Measurements from ENCODE around the gene KIF25.

The KIF25 gene

GRCh38 chr6:168039849-168040248 is 42.4 kb downstream of the KIF25 start:
- no peak overlapping the region for H3K4me3 ChIP-seq (ENCODE audit: low read depth, low read length)
- DNase-seq (ENCODE audit: low read depth) = peak; percentile 16
- TF ChIP-seq POLR2A (IDR thresholded peaks at IDR 0.05; ENCODE audit: extremely low read depth, insufficient read length) (no peak), CTCF (IDR thresholded peaks at IDR 0.05; ENCODE audit: low read depth, low read length) (no peak), MYC (IDR thresholded peaks at IDR 0.05; ENCODE audit: low read depth, low read length) (no peak), MAX (IDR thresholded peaks at IDR 0.05; ENCODE audit: low read depth, low read length) (no peak)

GRCh38 chr6:168040856-168041496 is 43.5 kb downstream of the KIF25 start:
- H3K4me3 ChIP-seq (ENCODE audit: low read depth, low read length) = no peak overlapping the region
- no peak for TF ChIP-seq CTCF (IDR thresholded peaks at IDR 0.05; ENCODE audit: low read depth, low read length)
- TF ChIP-seq MAX (IDR thresholded peaks at IDR 0.05; ENCODE audit: low read depth, low read length) = no peak
- TF ChIP-seq MYC (IDR thresholded peaks at IDR 0.05; ENCODE audit: low read depth, low read length) = no peak
- no peak for TF ChIP-seq POLR2A (IDR thresholded peaks at IDR 0.05; ENCODE audit: extremely low read depth, insufficient read length)

GRCh38 chr6:168041928-168042327 is 44.5 kb downstream of the KIF25 start:
- no peak for DNase-seq (ENCODE audit: low read depth)
- H3K4me3 ChIP-seq (ENCODE audit: low read depth, low read length) = no peak overlapping the region
- no peak for TF ChIP-seq CTCF (IDR thresholded peaks at IDR 0.05; ENCODE audit: low read depth, low read length)
- TF ChIP-seq MAX (IDR thresholded peaks at IDR 0.05; ENCODE audit: low read depth, low read length) = no peak
- no peak for TF ChIP-seq POLR2A (IDR thresholded peaks at IDR 0.05; ENCODE audit: extremely low read depth, insufficient read length)
- TF ChIP-seq MYC (IDR thresholded peaks at IDR 0.05; ENCODE audit: low read depth, low read length) = no peak

More at GRCh38 chr6:168040856-168041496, 43.5 kb downstream of the KIF25 start:
- no peak for DNase-seq (ENCODE audit: low read depth)

GRCh38 chr6:168042426-168043192 is 45.1 kb downstream of the KIF25 start:
- H3K4me3 ChIP-seq (ENCODE audit: low read depth, low read length) = no peak overlapping the region
- no peak for TF ChIP-seq CTCF (IDR thresholded peaks at IDR 0.05; ENCODE audit: low read depth, low read length)
- TF ChIP-seq MYC (IDR thresholded peaks at IDR 0.05; ENCODE audit: low read depth, low read length) = no peak
- TF ChIP-seq MAX (IDR thresholded peaks at IDR 0.05; ENCODE audit: low read depth, low read length) = no peak
- no peak for TF ChIP-seq POLR2A (IDR thresholded peaks at IDR 0.05; ENCODE audit: extremely low read depth, insufficient read length)
- no peak for DNase-seq (ENCODE audit: low read depth)

GRCh38 chr6:168043193-168043847 is 45.8 kb downstream of the KIF25 start:
- DNase-seq (ENCODE audit: low read depth) = no peak
- TF ChIP-seq CTCF (IDR thresholded peaks at IDR 0.05; ENCODE audit: low read depth, low read length) (no peak), MAX (IDR thresholded peaks at IDR 0.05; ENCODE audit: low read depth, low read length) (no peak), POLR2A (IDR thresholded peaks at IDR 0.05; ENCODE audit: extremely low read depth, insufficient read length) (no peak), MYC (IDR thresholded peaks at IDR 0.05; ENCODE audit: low read depth, low read length) (no peak)
- no peak overlapping the region for H3K4me3 ChIP-seq (ENCODE audit: low read depth, low read length)
